ENCODE measurements around the gene C1orf35.

GRCh38 chr1:228151180-228151925 lies 48.2 kb upstream of the C1orf35 start:
- TF ChIP-seq CTCF (IDR thresholded peaks at IDR 0.05) (no peak), POLR2A (IDR thresholded peaks at IDR 0.05) (no peak), EP300 (IDR thresholded peaks at IDR 0.05) (no peak)
